HG02938 (cell line): ENCODE results near the gene KCTD21.
"Not testable (repeated sequence)": the region's sequence is repeated elsewhere in the genome, so short reads cannot be mapped to it uniquely, and the experiment has no call there.

Experiments
- ATAC-seq: cut with Tn5 transposase; IDR thresholded peaks from one replicate; pipeline ENCODE4 v1.9.1; 2021; ENCODE audit warnings: mild to moderate bottlenecking, moderate library complexity; ENCODE audit not compliant: unreplicated experiment

The KCTD21 gene, protein sequence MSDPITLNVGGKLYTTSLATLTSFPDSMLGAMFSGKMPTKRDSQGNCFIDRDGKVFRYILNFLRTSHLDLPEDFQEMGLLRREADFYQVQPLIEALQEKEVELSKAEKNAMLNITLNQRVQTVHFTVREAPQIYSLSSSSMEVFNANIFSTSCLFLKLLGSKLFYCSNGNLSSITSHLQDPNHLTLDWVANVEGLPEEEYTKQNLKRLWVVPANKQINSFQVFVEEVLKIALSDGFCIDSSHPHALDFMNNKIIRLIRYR

DNA sequence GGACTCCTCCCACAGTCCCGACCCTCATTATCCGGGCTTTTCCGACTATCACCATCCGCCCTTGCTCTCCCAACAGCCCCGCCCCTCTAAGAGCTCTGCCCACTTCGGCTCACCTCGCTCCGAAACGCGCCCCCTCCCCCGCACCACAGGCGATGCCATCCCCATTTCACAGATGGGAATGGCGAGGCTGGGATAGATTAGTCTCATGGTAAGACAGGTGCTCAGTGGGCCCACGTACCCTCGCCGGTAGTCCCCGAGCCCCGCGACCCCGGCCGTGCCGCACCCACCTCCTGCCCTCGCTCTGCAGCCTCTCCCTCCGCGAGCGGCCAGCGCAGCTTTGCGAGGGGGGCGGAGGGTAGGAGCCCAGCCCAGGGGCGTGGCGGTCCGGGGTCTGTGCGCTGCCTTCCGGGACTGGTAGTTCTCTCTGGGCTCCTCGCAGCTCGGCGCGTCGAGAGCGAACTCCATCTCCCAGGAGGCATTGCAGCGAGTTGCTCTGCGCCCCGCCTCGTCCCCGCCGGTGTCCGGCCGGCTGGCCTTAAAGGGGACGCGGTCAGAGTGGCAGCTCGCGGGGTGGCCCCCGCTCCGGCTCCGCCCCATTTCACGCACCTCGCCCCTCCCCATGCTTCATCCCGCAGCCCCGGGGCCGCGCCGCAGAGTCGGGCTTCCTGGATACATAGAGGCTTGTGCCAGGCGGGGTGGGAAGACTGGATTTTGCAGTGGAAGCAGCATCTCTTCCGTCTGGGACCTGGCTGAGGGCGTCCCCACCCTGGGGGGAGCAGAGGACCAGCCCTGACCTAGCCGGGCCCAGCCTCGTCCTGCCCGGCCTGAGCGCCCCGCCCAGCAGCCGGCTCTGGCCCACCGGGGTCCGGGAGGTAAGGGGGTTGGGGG is at the start of gene KCTD21, which contains the start of gene USP35:
Gene KCTD21 (minus strand): TSS at position 341 of the 888 bp plus-strand sequence. CDS start 14,072 bp downstream, outside the sequence.
Gene USP35 (plus strand): TSS at position 634 of the 888 bp plus-strand sequence. CDS start 7,327 bp downstream, outside the sequence.
- peak; percentile 95 for ATAC-seq

DNA sequence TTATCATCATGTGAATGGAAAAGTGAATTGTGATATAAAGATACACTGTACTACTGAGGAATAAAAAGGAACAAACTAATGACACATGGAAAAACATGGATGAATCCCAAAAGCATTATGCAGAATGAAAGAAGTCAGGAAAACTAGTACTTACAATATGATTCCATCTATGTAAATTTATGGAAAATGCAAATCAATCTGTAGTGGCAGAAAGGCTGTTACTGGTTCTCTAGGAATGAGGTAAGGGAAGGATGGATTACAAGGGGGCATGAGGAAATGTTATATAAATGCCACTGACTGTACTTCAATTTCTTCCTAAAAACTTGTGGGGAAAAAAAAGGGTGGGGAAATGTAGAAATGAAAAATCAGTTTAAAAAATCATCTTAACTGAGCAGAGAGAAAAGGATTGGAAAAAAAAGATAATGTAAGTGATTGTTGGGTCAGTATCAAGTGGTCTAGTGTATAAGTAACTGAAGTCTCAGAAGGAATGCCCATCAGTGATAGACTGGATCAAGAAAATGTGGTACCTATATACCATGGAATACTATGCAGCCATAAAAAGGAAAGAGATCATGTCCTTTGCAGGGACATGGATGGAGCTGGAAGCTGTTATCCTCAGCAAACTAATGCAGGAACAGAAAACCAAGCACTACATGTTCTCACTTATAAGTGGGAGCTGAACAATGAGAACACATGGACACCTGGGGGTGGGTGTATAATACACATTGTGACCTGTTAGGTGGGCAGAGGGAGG is 49.0 kb upstream of the KCTD21 start:
- ATAC-seq: no peak

DNA sequence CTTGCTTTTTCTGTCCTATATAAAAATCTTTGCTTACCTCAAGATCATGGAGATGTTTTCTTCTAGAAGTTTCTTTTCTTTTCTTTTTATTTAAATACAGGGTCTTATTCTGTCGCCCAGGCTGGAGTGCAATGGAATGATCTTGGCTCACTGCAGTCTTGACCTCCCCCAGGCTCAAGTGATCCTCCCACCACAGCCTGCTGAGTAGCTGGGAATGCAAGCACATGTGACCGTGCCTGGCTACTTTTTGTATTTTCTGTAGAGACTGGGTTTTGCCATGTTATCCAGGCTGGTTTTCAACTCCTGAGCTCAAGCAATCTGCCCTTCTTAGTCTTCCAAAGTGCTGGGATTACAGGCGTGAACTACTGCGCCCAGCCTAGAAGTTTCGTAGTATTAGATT is 45.6 kb upstream of the KCTD21 start:
- no peak for ATAC-seq

DNA sequence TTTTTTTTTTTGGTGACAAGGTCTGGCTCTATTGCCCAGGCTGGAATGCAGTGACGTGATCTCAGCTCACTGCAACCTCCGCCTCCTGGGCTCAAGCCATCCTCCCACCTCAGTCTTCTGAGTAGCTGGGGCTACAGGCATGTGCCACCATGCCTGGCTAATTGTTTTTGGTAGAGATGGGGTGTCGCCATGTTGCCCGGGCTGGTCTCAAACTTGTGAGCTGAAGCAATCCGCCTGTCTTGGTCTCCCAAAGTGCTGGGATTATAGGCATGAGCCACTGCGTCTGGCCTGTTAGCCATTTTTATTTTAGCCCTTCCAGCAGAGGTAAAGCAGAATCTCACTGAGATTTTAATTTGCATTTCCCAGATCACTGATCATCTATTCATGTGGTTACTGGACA is 44.6 kb upstream of the KCTD21 start:
- not testable (repeated sequence) for ATAC-seq

DNA sequence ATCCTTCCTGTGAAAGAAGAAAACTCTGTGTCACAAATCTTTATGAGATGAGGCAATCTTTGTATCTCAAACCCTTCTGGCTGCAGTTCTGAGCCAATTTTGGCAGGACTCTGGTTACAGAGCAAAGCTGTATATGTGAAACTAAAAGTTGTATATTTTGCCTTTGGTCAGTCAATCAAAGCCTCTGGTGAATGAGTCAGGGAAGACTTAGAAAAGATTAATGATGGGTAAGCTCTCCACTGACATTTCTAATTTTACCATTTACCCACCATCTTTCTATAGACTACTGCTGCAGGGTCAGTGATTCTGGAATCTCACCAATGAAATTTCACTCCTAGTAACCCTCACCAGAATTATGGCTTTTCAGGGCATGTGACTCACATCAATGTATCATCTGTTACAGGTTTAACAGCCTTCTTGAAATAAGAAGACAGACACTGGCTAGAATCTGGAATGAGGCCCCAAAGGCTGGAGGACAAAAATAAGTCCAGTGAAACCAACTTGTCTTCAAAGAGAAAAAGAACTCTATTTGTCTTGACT is 43.6 kb upstream of the KCTD21 start:
- ATAC-seq: no peak

DNA sequence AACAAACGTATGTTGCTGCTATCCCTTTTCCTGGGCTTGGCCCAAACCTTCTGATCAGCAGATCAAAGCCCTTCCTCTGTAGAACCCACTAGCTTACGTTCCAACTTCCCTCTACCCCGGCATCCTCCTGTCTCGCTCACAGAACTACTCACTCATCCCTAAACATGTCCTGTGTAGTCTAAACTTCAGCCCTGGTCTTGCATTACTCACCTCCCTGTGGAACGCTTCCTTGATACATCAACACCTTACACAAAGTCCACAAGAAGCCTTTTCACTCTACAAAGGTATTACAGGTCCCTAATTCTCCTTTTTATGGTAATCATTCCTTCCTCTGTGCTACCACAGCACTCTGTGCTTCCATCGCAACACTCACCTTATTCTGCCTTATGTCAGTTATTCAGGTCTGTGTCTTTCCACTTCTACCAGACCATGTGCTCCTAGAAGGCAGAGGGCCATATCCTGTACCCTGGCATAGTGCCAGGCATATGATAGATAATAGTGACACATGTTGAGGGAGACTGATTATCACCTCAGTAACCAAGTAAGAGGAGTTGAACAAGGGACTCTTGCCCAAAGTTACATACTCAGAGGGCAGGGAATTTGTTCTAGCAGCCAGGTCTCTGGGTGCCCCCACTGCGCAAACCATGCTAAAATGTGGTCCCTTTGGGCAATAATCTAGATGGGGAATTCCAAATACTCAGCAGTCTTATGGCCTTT is 41.9 kb upstream of the KCTD21 start:
- no peak for ATAC-seq

DNA sequence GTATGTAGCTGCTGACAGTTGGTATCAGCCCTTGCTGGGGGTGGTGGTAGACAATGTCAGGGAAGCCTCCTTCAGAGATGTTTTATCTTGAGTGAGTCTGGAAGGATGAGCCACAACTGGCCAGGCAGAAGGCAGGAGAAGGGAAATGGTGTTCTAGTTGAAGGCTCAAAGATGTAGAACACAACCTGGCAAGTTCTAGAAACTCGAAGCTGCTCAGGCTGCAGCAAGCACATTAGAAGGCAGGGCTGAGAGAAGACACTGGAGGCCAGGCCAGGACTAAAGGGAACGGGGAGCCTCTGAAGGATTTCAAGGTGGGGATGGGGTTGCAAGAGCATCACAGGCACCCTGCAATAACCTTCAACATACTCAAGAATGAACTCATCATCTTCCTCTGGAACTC is 40.7 kb upstream of the KCTD21 start:
- ATAC-seq: no peak

DNA sequence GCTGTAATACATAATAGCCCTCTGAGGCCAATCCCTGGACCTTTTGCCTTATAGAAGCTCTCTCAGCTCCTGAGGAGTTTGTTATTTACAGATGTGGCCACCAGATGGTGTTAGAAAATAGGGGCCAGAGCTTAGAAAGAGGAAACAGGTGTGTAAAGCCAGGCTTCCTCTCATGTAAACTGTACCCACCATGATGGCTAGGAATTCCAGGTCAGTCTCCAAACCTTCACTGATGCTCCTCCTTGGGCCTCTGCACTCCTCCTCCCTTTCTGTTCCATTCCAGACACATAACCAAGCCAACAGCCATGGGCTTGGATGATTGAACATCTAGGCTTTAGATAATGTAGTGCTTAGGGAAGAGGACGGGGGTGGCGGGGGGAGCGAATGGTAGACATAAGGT is 40.0 kb upstream of the KCTD21 start:
- peak; percentile 61 for ATAC-seq

DNA sequence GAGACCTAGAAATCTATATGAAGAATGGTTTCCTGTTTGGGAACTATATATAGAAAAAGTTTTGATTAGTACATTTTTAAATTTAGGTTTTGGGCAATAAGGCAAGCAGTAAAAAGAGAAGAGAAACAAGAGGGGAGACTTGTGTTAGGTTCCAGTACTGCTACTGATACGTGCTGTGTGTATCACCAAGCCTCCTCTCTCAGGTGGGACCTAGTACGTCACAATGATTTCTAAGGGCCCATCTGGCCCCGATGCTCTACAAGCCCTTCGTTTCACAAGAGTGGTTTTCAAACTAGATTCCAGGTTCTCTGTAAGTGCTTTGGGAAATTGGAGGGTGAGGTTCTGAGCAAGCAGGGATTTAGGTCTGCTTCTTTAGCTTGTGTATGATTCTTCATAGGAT is 39.5 kb upstream of the KCTD21 start:
- ATAC-seq: no peak

DNA sequence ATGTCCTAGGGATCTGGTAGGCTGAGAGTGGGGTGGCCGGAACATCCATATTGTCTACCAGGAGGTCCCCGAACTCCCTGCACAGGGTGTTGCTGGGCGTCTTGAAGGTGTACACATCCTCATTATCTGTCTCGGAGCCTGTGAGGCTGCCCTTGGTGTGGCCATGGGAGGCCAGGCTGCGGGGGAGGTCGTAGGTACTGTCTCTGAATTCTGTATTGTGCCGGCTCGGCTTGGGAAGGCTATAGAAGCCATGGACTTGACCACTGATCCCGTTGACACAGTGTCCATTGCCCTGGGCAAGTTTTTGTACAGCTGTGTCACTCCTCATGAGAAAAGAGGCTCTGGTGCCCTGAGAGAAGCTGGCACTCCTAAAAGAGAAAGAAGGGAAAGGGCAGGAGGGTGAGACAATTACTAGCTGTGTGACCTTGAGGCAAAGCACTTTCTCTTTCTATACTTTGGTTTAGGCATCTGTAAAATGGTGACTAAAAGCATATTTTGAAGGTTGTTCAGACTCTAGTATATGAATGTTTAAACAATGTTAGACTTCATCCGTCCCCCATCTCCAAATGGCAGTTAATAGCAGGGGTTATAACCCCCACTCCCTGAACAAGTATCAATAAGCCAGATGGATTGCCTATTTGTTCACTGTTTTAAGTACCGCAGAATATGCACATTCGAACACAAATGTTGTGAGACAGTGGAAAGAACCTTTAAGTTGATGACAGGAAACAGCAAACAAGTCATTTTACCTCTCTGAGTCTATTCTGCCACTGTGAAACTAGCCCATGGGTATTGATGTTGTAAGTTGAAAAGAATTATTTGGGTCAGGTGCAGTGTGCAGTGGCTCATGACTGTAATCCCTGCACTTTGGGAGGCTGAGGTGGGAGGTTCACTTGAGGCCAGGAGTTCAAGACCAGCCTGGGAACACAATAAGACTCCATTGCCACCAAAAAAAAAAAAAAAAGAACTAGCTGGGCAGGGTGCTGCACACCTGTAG is 38.6 kb upstream of the KCTD21 start:
- no peak for ATAC-seq

DNA sequence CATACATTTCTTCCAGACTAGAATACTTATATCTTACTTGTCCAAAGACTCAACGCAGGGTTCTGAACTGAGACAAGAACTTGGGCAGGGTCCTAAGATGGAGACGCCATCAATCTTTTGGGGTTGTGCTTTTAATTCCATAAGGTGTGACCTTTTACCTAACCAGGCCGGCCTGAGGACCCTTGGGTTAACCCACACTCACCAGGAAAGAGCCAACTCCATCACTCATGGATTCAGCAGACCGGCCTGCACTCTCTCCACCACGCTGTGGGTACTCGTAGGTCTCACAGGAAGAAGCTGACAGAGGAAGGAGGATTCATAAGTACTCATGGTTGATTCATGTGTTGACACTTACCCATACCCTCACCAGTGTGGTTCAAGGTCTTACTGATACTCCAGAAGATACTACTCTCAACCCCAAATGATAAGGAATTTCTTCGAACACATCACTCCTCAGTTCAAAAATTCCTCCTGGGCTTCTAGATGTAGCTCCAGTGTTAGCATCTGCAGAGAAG is 36.5 kb upstream of the KCTD21 start:
- ATAC-seq: no peak

DNA sequence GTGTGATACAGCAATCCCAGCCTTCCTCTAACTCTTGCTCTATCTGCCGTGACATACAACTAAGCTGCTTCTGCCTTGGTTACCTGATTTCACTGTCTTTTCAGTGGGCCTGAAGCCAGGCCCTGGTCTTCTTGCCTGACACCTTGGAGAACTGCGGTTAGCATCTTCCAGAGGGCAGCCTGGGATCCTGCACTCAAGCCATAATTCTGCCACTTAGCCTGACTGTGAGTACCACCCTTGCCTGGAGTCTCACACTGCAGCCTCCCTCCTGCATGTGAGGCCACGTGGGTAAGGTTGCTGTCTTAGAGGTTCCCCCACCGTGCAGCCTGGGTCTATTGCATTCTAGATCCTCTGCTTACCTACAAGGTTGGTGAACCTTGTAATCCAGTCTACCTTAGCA is 36.1 kb upstream of the KCTD21 start:
- ATAC-seq: no peak

DNA sequence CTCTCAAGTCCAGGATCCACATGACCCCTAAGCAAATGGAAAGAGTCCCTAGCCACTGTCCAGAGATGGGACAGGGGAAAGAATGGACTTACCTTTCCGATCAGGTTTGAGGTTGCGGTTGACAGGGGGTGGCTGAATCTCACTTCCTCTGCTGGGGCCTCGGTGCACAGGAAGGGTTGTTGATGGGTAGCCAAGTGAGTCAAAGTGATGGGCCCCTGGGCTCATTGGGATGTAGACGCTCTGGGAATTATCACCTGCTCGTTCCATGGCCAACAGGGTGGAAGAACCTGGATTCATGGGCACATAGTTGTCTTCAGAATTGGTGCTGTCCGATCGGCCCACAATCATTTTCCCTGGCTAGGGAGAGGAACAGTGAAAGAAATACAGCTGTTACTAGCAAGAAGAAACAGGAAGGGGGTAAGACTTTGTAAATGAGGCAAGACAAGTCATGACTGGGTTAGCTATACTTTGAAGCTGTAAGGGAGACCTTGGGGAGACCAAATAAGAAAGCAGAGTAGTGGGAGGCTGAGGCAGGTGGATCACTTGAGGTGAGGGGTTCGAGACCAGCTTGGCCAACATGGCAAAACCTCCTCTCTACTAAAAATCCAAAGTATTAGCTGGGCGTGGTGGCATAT is 35.0 kb upstream of the KCTD21 start:
- peak; percentile 82 for ATAC-seq

DNA sequence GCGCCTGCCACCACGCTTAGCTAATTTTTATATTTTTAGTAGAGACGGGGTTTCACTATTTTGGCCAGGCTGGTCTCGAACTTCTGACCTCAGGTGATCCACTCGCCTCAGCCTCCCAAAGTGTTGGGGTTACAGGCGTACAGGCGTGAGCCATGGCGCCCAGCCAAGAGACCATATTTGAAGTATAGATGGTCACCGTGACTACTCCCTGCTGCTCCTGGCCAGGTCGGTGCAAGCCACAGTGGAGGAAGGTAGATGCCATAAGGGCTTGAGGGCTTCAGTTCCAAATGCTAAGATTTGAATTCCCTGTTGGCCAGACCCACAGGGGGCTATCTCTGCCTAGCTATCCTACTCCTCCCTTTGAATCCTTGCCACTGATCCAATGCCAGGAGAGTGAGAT is 34.3 kb upstream of the KCTD21 start:
- not testable (repeated sequence) for ATAC-seq

DNA sequence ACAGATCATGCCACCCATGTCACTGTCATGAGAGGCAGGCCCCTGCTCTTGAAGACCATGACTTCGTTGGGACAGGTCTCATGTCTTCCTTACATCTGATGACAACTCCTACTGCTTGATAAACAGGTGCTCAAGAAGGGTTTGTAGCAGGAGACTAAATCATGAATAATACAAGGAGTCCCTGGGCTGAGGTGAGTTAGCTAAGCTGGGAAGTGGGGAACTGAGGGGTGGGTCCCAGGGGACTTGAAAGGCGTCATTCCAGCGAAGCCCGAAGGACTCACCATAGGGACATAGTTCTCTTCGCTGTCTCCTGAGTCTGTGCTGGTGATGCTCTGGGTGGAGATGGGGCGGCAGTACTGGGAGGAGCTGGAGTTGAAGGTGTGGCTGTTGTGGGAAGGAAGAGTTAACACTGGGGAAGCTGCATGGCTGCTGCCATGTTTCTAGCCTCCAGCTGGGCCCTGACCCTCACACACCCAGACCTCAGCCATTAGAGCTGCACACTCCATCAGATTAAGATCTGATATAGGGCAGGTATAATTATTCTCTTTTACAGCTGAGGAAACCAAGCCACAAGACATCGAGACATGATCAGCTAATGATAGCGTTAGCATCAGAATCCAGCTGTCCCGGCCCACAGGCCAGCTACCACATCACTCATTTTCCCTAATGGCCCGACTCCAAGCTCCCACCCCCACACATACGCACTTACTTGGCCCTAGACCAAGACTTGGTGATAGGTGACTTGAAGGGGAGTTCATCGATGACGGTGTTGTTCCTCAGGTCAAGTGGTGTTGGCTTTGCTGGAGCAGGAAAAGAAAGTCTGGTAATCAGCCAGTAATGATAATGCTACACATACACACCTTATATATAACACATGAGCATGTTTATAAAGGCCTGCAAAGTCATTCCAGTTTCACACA is 33.2 kb upstream of the KCTD21 start:
- ATAC-seq: no peak

DNA sequence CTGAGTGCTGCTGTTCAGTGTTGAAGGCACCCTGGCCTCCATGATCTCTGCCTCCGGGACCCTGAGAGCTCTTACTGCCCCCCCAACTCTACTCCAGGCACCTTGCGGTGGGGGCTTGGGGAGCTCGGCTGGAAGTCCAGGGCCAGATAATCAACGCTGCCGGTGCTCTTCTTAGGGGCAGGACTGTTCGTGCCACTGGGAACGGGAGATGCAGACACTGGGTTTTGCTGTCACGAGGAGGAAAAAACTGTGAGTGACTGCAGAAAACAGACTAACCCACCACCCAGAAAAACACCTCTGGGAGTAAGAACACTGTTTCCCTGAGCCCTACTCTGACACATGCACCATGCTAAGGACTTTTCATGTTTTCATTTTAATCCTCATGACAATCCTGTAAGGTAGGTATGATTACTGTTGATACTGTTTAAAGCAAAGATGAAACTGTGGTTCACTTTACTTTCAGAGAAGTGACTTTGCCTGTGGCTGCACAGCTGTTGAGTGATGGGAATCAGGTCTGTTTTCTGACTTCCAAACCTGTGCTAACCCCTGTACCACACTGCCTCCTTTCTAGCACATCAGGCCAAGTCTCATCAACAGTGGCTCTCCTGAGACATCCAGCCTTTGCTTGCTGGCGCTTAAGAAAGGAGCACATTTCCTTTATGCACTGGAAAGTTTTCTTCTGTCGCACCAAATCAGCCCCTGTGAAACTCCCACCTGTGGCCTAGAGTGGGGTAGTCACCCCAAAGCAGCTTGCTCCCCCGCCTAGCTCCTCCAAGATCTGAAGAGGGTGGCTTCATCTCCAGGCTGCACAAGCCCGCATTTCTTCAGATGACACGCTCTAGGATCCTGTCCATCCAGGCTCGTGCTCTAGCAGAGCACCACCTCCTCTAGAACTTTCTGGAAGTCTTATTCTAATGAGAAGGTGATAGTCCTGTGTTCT is 32.1 kb upstream of the KCTD21 start:
- no peak for ATAC-seq
